BLaER1 treated with 17β-estradiol and CSF1 and Interleukin-3, amounts not matched to agents 10 nM and 100 nM (cell line): ENCODE measurements around the gene GABRP.
"Not testable (repeated sequence)": the region's sequence is repeated elsewhere in the genome, so short reads cannot be mapped to it uniquely, and the experiment has no call there.

ENCODE experiments used
- H3K27ac ChIP-seq, 11 experiments: shearing (Covaris generic); formaldehyde crosslinking; 2 replicates each; pipeline ENCODE4 v1.8.1; 2022
- H3K27me3 ChIP-seq, 11 experiments: shearing (Covaris generic); formaldehyde crosslinking; 2 replicates each; pipeline ENCODE4 v1.8.1; 2022
- H3K36me3 ChIP-seq, 11 experiments: shearing (Covaris generic); formaldehyde crosslinking; 2 replicates each; pipeline ENCODE4 v1.8.1; 2022
- H3K4me1 ChIP-seq, 10 experiments: shearing (Covaris generic); formaldehyde crosslinking; 2 replicates each; pipeline ENCODE4 v1.8.1; 2022
- H3K4me2 ChIP-seq, 11 experiments: shearing (Covaris generic); formaldehyde crosslinking; 2 replicates each; pipeline ENCODE4 v1.8.1; 2022
- H3K4me3 ChIP-seq, 10 experiments: shearing (Covaris generic); formaldehyde crosslinking; 2 replicates each; pipeline ENCODE4 v1.8.1; 2022
- H3K9ac ChIP-seq, 11 experiments: shearing (Covaris generic); formaldehyde crosslinking; 2 replicates each; pipeline ENCODE4 v1.8.1; 2022
- H3K9me3 ChIP-seq, 11 experiments: shearing (Covaris generic); formaldehyde crosslinking; replicated peaks in 1 of 11; 2 replicates each; pipeline ENCODE4 v1.8.1; 2022
- H4K20me1 ChIP-seq, 11 experiments: shearing (Covaris generic); formaldehyde crosslinking; 2 replicates each; pipeline ENCODE4 v1.8.1; 2022
- Cebpa-rat ChIP-seq, 11 experiments: shearing (Covaris generic); IDR thresholded peaks; 2 replicates each; pipeline ENCODE4 v1.8.1; 2022

The GABRP gene

DNA sequence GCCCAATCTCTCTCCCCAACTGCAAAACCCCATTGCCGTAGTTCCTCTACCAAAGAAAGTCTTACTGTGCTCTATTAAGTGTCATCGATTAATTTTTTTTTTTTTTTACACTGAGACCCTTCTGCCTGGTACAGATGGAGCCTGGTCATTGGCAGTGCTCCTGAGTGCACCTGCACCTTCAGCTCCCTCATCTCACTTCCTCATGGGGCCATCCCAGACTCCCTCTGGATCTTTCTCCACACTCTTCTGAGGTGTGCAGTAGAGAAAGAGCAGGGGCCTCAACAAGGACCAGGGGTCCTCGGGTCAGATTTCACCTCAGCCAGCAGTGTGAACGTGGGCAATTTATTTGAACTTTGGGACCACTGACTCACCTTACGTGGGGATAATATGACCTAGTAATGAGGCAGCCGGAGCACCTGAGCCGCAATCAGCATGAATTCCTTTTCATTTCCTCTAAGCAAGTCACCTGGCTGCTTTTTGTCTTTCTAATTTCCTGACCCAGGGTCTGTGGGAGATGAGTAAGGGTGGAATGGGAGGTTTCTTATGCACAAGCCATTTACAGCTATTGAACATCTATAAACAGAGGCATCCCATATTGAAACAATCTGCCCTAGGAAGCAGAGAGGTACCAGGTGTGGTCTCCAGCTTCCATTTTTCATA is 22.3 kb upstream of the GABRP start:
- no peak overlapping the region for H3K27ac ChIP-seq
- no peaks in the 10 kb centered on the region for H4K20me1 ChIP-seq
- no peak overlapping the region for H3K4me3 ChIP-seq

GRCh38 chr5:170761708-170762066 is 21.8 kb upstream of the GABRP start:
- no peak overlapping the region for H3K9ac ChIP-seq
- H3K27ac ChIP-seq = no peak overlapping the region
- peaks cover 0 to 11% (median 0%) of the 10 kb centered on the region in 10 experiments; a peak in 2 of 20 replicates for H3K4me1 ChIP-seq
- no peak overlapping the region for H3K4me2 ChIP-seq
- no peaks in the 10 kb centered on the region for H3K9me3 ChIP-seq
- no peaks in the 10 kb centered on the region for H4K20me1 ChIP-seq
- no peak overlapping the region for H3K4me3 ChIP-seq
- H3K27me3 ChIP-seq = no peaks in the 10 kb centered on the region
- TF ChIP-seq Cebpa-rat (IDR thresholded peaks at IDR 0.05) = no peak
- no peaks in the 10 kb centered on the region for H3K36me3 ChIP-seq

More for the DNA sequence above, 22.3 kb upstream of the GABRP start:
- peaks cover 0 to 16% (median 0%) of the 10 kb centered on the region in 10 experiments; a peak in 3 of 20 replicates for H3K4me1 ChIP-seq
- no peaks in the 10 kb centered on the region for H3K36me3 ChIP-seq
- H3K9ac ChIP-seq = no peak overlapping the region
- TF ChIP-seq Cebpa-rat (IDR thresholded peaks at IDR 0.05) = no peak
- no peaks in the 10 kb centered on the region for H3K9me3 ChIP-seq
- no peaks in the 10 kb centered on the region for H3K27me3 ChIP-seq
- H3K4me2 ChIP-seq = no peak overlapping the region

DNA sequence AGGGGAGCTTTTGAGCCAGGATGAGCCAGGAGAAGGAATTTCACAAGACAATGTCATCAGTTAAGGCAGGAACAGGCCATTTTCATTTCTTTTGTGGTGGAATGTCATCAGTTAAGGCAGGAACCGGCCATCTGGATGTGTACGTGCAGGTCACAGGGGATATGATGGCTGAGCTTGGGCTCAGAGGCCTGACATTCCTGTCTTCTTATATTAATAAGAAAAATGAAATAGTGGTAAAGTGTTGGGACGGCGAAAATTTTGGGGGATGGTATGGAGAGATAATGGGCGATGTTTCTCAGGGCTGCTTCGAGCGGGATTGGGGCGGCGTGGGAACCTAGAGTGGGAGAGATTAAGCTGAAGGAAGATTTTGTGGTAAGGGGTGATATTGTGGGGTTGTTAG is 21.2 kb upstream of the GABRP start:
- H3K27ac ChIP-seq, H3K4me2 ChIP-seq, H3K4me3 ChIP-seq, H3K4me1 ChIP-seq, H3K36me3 ChIP-seq, H4K20me1 ChIP-seq, H3K9ac ChIP-seq, H3K9me3 ChIP-seq, H3K27me3 ChIP-seq: not testable (repeated sequence)

DNA sequence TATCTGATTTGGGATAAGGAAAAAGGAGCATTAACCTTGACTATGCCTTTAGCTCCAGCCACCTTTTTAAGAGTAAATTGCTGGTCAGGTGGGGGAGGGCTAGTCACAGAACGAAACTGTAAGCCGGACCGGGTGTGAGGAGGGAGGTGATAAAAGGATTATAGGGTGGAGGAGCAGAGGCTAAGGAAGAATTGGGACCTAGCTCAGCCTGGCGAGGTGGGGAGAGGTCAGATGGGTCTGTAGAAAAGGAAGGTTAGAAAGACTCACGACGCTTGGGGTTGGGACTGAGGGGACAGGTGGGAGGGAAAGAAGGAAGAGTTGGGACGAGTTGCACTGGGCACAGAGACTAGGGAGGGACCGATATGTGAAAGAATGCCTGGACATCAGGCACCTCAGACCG is 17.7 kb upstream of the GABRP start:
- H3K4me3 ChIP-seq, H3K9ac ChIP-seq, H3K36me3 ChIP-seq, H3K4me2 ChIP-seq, H3K9me3 ChIP-seq, H3K4me1 ChIP-seq, H4K20me1 ChIP-seq, H3K27me3 ChIP-seq, H3K27ac ChIP-seq: not testable (repeated sequence)

GRCh38 chr5:170769246-170769645 is 14.3 kb upstream of the GABRP start:
- Histone ChIP-seq H3K4me2 (no peak overlapping the region), H3K4me1 (no peaks in the 10 kb centered on the region), H3K36me3 (no peaks in the 10 kb centered on the region), H3K27me3 (no peaks in the 10 kb centered on the region), H3K27ac (no peak overlapping the region), H3K9me3 (no peaks in the 10 kb centered on the region), H4K20me1 (no peaks in the 10 kb centered on the region), H3K4me3 (no peak overlapping the region), H3K9ac (no peak overlapping the region)
- no peak for TF ChIP-seq Cebpa-rat (IDR thresholded peaks at IDR 0.05)

DNA sequence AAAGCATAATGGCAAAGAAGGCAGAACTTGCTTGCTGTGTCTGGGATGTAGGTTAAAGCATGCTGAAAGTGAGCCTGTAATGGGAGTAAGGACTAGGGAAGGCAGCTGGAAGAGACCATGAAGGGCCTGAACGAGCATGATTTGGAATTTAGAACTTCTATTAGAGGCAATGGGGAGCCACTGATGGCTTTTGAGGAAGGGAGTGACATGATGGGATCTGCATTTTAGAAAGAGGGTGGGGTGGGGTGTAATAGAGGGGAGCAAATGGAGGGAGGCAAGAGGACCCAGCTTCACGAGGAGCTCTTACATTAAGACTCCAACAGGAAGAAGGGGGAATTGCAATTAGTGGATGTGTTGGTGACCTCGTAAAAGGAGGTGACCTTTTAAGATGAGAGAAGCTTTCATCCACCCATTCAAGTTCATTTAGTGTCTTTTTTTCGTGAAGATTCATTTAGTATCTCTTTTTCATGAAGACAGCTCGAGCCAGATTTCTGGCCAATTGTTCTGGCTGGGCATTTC is 13.6 kb upstream of the GABRP start:
- Histone ChIP-seq H3K27me3 (no peaks in the 10 kb centered on the region), H4K20me1 (no peaks in the 10 kb centered on the region), H3K4me3 (no peak overlapping the region), H3K27ac (no peak overlapping the region), H3K9me3 (no peaks in the 10 kb centered on the region), H3K4me2 (no peak overlapping the region), H3K4me1 (no peaks in the 10 kb centered on the region), H3K9ac (no peak overlapping the region), H3K36me3 (no peaks in the 10 kb centered on the region)
- TF ChIP-seq Cebpa-rat (IDR thresholded peaks at IDR 0.05) = no peak

- TF ChIP-seq Cebpa-rat (IDR thresholded peaks at IDR 0.05) = no peak
- H3K9me3 ChIP-seq = no peaks in the 10 kb centered on the region
These were observed 12.0 kb upstream of the GABRP start for GRCh38 chr5:170771496-170771895.

DNA sequence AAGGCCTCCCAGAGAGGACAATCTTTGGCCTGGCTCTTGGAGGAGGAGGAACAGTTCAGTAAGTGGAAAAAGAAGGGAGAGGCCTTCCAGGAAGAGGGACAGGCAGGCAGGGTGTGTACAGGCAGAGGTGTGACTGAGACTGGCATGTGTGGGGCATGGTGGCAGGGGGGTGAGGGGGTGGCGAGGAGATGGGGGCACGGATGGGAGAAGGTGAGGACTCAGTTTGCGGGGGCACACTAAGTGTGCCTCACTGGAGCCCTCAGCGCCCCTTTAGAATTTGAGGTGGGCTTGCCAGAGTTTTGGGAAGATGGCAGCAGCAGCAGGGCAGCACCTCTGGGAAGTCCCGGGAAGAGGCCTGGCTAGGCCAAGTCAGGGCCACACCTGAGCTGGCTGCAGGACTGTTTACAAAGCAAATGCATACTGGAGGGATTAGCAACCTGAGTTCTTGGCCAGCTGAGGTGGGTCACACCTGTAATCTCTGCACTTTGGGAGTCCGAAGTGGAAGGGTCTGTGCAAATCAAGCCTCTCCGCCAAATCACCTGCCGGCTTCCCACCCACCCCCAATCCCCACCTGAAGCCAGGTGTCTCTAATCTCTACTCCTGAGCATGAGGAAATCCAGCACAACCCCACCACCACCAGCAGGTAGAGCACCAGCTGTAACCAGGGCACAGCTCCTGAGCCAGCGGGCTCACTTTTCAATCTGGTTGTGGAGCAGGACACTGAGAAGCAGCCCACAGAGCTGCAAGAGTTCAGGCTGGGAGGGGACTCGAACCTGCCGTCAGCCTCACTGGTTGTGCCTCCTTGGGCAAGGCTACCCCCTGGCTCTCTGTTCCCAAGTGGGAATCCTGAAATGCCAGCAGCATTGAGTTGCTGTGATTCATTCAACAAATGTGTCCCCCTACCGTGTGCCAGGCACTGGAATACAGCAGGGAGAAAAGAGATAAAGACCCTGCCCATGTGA is 10.2 kb upstream of the GABRP start:
- no peaks in the 10 kb centered on the region for H3K4me1 ChIP-seq
- no peak overlapping the region for H3K4me2 ChIP-seq
- no peaks in the 10 kb centered on the region for H3K36me3 ChIP-seq
- H3K27ac ChIP-seq = no peak overlapping the region
- TF ChIP-seq Cebpa-rat (IDR thresholded peaks at IDR 0.05) = no peak
- H3K9ac ChIP-seq = no peak overlapping the region
- no peaks in the 10 kb centered on the region for H4K20me1 ChIP-seq
- no peak overlapping the region for H3K4me3 ChIP-seq
- H3K27me3 ChIP-seq = no peaks in the 10 kb centered on the region
- H3K9me3 ChIP-seq = no peaks in the 10 kb centered on the region

More at GRCh38 chr5:170771496-170771895, 12.0 kb upstream of the GABRP start:
- no peak overlapping the region for H3K27ac ChIP-seq
- no peaks in the 10 kb centered on the region for H3K36me3 ChIP-seq
- no peaks in the 10 kb centered on the region for H3K27me3 ChIP-seq
- no peaks in the 10 kb centered on the region for H4K20me1 ChIP-seq
- H3K4me3 ChIP-seq = no peak overlapping the region
- H3K4me2 ChIP-seq = no peak overlapping the region
- no peak overlapping the region for H3K9ac ChIP-seq
- H3K4me1 ChIP-seq = no peaks in the 10 kb centered on the region

GRCh38 chr5:170774831-170775230 is 8.7 kb upstream of the GABRP start:
- H3K9me3 ChIP-seq = no peaks in the 10 kb centered on the region
- H4K20me1 ChIP-seq = no peaks in the 10 kb centered on the region
- no peak overlapping the region for H3K9ac ChIP-seq
- H3K4me1 ChIP-seq = no peaks in the 10 kb centered on the region
- no peak overlapping the region for H3K4me3 ChIP-seq
- no peaks in the 10 kb centered on the region for H3K27me3 ChIP-seq
- no peak overlapping the region for H3K4me2 ChIP-seq
- no peak overlapping the region for H3K27ac ChIP-seq
- TF ChIP-seq Cebpa-rat (IDR thresholded peaks at IDR 0.05) = no peak
- no peaks in the 10 kb centered on the region for H3K36me3 ChIP-seq

DNA sequence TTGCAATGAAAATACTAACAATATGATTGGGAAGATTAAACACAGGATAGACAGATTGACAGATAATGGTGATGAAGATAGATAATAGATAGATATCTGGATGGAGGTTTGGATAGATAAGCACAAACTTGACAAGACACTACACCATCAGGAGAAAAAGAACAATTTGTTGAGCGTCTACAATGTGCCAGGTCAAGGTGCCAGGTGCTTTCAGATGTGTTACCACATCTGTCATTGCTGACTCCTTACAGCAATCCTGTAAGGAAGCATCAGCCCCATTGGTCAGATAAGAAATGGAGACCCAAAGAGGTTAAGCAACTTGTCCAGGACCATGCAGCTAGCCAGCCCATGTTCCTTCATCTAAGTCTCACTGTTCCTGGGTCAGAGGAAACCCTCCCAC is 1.6 kb upstream of the GABRP start:
- no peak for TF ChIP-seq Cebpa-rat (IDR thresholded peaks at IDR 0.05)
- Histone ChIP-seq H3K4me2 (no peak overlapping the region), H4K20me1 (no peaks in the 10 kb centered on the region), H3K36me3 (no peaks in the 10 kb centered on the region), H3K4me1 (no peaks in the 10 kb centered on the region; a peak in 1 of 20 replicates), H3K9ac (no peak overlapping the region), H3K27ac (no peak overlapping the region), H3K9me3 (no peaks in the 10 kb centered on the region), H3K27me3 (no peaks in the 10 kb centered on the region), H3K4me3 (no peak overlapping the region)
